Bronchial epithelial cell (primary cell): Measurements from ENCODE around the gene RGS10. TPM values are rescaled to one million over a fixed set of nuclear protein-coding genes. Genes with fewer than 3 reads are reported as not detected.

Experiments used
- DNase-seq: peaks from one replicate; pipeline ENCODE4 v3.0.0-alpha.2; 2010; ENCODE audit warnings: low read depth
- FAIRE-seq: peaks from 2 replicates; lab custom pipeline; 2011; peaks lifted over from hg19 to GRCh38; lab: Jason Lieb, UNC
- H3K27me3 ChIP-seq: 2 replicates; pipeline ENCODE4 v1.5.1; 2011; ENCODE audit warnings: low read length; ENCODE audit not compliant: control insufficient read depth, insufficient read depth
- H3K36me3 ChIP-seq: 2 replicates; pipeline ENCODE4 v1.5.1; 2011; ENCODE audit warnings: low read length; ENCODE audit not compliant: control insufficient read depth, insufficient read depth
- H3K4me3 ChIP-seq: 2 replicates; pipeline ENCODE4 v1.5.1; 2011; ENCODE audit warnings: mild to moderate bottlenecking, low read depth, low read length, control low read depth
- CTCF ChIP-seq: IDR thresholded peaks from 2 replicates; pipeline ENCODE4 v1.5.1; 2011; ENCODE audit warnings: mild to moderate bottlenecking, moderate library complexity, low read length, control low read depth, inconsistent platforms; ENCODE audit not compliant: insufficient read depth, severe bottlenecking
- total RNA-seq: library from RNA; depleted of rRNA; stranded (reverse); fragments of >200 nt; gene quantifications from 2 replicates; pipeline ENCODE4 v1.2.1, GENCODE V29; 2014

RGS10 gene
- 23.9 and 35.5 TPM in 2 replicates for total RNA-seq

- peak; percentile 59 for DNase-seq
- FAIRE-seq = no peak
Measured at GRCh38 chr10:119542357-119542987, at the start of gene RGS10. RGS10 (minus strand) TSS chr10:119542719; CDS start chr10:119542638, 81 bp downstream.

GRCh38 chr10:119588071-119588470 is 45.6 kb upstream of the RGS10 start:
- peaks cover 16% of the 10 kb centered on the region for H3K36me3 ChIP-seq
- TF ChIP-seq CTCF = no peak
- H3K27me3 ChIP-seq = no peaks in the 10 kb centered on the region
- FAIRE-seq (no peak), DNase-seq (no peak)
- H3K4me3 ChIP-seq = no peak overlapping the region

More at GRCh38 chr10:119542357-119542987, at the start of gene RGS10:
- H3K27me3 ChIP-seq = no peaks in the 10 kb centered on the region
- TF ChIP-seq CTCF = no peak
- peak within 1 kb of the TSS; percentile 60 for H3K4me3 ChIP-seq
- no peaks in the 10 kb centered on the region for H3K36me3 ChIP-seq

- no peak overlapping the region for H3K4me3 ChIP-seq
- H3K36me3 ChIP-seq = peaks cover 4% of the 10 kb centered on the region
- TF ChIP-seq CTCF = no peak
- H3K27me3 ChIP-seq = no peaks in the 10 kb centered on the region
- FAIRE-seq = no peak
- DNase-seq = no peak
Measured at GRCh38 chr10:119578355-119578754, 35.8 kb upstream of the RGS10 start.

GRCh38 chr10:119575991-119576390 is 33.5 kb upstream of the RGS10 start:
- DNase-seq = no peak
- Histone ChIP-seq H3K36me3 (peaks cover 4% of the 10 kb centered on the region), H3K4me3 (no peak overlapping the region), H3K27me3 (no peaks in the 10 kb centered on the region)
- no peak for TF ChIP-seq CTCF
- no peak for FAIRE-seq

- no peaks in the 10 kb centered on the region for H3K27me3 ChIP-seq
- H3K4me3 ChIP-seq = no peak overlapping the region
- TF ChIP-seq CTCF = no peak
- FAIRE-seq (no peak), DNase-seq (peak; percentile 38)
- peaks cover 4% of the 10 kb centered on the region for H3K36me3 ChIP-seq
Measured at GRCh38 chr10:119575506-119575905, 33.0 kb upstream of the RGS10 start.

GRCh38 chr10:119567978-119568377 is 25.5 kb upstream of the RGS10 start:
- H3K36me3 ChIP-seq = no peaks in the 10 kb centered on the region

More at GRCh38 chr10:119567978-119568377, 25.5 kb upstream of the RGS10 start:
- no peak overlapping the region for H3K4me3 ChIP-seq
- DNase-seq = no peak
- FAIRE-seq = no peak
- no peaks in the 10 kb centered on the region for H3K27me3 ChIP-seq
- TF ChIP-seq CTCF = no peak
